Endodermal cell (in vitro differentiated cells): ENCODE measurements around the gene NDUFAF2. TPM values are rescaled to one million over a fixed set of nuclear protein-coding genes. Genes with fewer than 3 reads are reported as not detected.

ENCODE experiments used
- DNase-seq: peaks from one replicate; pipeline ENCODE4 v3.0.0-alpha.2; 2017
- H3K27ac ChIP-seq: 2 replicates; pipeline ENCODE4 v1.5.1; 2013; ENCODE audit warnings: mild to moderate bottlenecking, low read depth, low read length, moderate library complexity
- H3K27me3 ChIP-seq: 2 replicates; pipeline ENCODE4 v1.6.1; 2013; ENCODE audit warnings: mild to moderate bottlenecking, low read length, moderate library complexity; ENCODE audit not compliant: insufficient read depth, control insufficient read depth, poor library complexity, severe bottlenecking
- H3K36me3 ChIP-seq: 2 replicates; pipeline ENCODE4 v1.7.0; 2013; ENCODE audit warnings: mild to moderate bottlenecking, low read length, moderate library complexity; ENCODE audit not compliant: control insufficient read depth, insufficient read depth
- H3K4me1 ChIP-seq: one replicate; pipeline ENCODE4 v1.7.0; 2013; ENCODE audit warnings: low read length; ENCODE audit not compliant: control insufficient read depth, insufficient read depth
- H3K4me3 ChIP-seq: 2 replicates; pipeline ENCODE4 v1.5.1; 2013; ENCODE audit warnings: mild to moderate bottlenecking, low read length, moderate library complexity
- H3K9ac ChIP-seq: 2 replicates; pipeline ENCODE4 v1.6.1; 2013; ENCODE audit warnings: mild to moderate bottlenecking, low read length, moderate library complexity; ENCODE audit not compliant: poor library complexity, severe bottlenecking; ENCODE audit errors: extremely low read depth
- H3K9me3 ChIP-seq: 2 replicates; pipeline ENCODE4 v1.6.1; 2013; ENCODE audit warnings: mild to moderate bottlenecking, low read length, moderate library complexity; ENCODE audit not compliant: control insufficient read depth
- H3K27ac Mint-ChIP-seq: 2 replicates; pipeline ENCODE4 v1.8.0; 2020; ENCODE audit warnings: mixed read lengths
- H3K27me3 Mint-ChIP-seq: 2 replicates; pipeline ENCODE4 v1.8.0; 2021; ENCODE audit warnings: mild to moderate bottlenecking, mixed read lengths; ENCODE audit not compliant: insufficient read depth
- H3K36me3 Mint-ChIP-seq: 2 replicates; pipeline ENCODE4 v1.8.0; 2020; ENCODE audit warnings: low read depth, mixed read lengths
- H3K4me1 Mint-ChIP-seq: 2 replicates; pipeline ENCODE4 v1.8.0; 2020; ENCODE audit warnings: mixed read lengths
- H3K4me3 Mint-ChIP-seq: 2 replicates; pipeline ENCODE4 v1.8.0; 2020; ENCODE audit warnings: mild to moderate bottlenecking, moderate library complexity, mixed read lengths
- H3K9me3 Mint-ChIP-seq: 2 replicates; pipeline ENCODE4 v1.8.0; 2020; ENCODE audit warnings: mild to moderate bottlenecking, mixed read lengths
- WGBS, 2 experiments: methylation state at CpG; one replicate each; pipeline versions ENCODE4 v1.1.5 to v1.1.7; 2013; ENCODE audit warnings: missing lambda C conversion rate in 2 of 2, mixed read lengths in 1 of 2; ENCODE audit not compliant: insufficient coverage in 1 of 2, insufficient read length in 1 of 2; 5-methylcytosine and 5-hydroxymethylcytosine counted together
- total RNA-seq, 2 donors: library from RNA; stranded (reverse); fragmentation: NEBNext Ultra II Directional in 1 of 2; extraction: Animal tissue kit (Norgen Biotek cat#: 25700) in 1 of 2; gene quantifications; 2 replicates in 1 of 2; 3 replicates in 1 of 2; pipeline ENCODE4 v1.2.1, GENCODE V29; 2021
- TF ChIP-seq, protein P1 (sequence below): fragments of 200-600 bp; sonication (generic); conservative IDR thresholded peaks from 2 replicates; pipeline ENCODE4 v1.5.0; 2021; ENCODE audit warnings: antibody characterized with exemption, mild to moderate bottlenecking

NDUFAF2 gene
- total RNA-seq, 2 donors from 2014 or later, result 20.5 to 23.0 TPM

DNA sequence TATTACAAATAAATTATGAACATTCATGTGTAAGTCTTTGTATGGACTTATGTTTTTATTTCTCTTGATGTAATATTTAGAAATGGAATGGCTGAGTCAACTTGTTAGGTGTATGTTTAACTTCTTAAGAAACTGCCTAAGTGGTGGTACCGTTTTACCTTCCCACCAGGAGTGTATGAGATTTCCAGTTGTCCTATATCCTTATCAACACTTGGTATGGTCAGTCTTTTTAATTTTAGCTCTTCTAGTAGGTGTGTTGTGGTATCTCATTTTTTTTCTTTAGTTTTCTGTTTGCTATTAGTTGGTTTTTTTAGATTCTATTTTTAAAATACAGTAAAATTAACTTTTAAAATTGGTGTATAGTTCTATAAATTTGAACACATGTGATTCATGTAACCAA is 3.7 kb downstream of the NDUFAF2 start:
- no peak for DNase-seq
- Histone ChIP-seq H3K4me3 (no peak overlapping the region), H3K27ac (no peak overlapping the region), H3K36me3 (no peaks in the 10 kb centered on the region), H3K9me3 (no peaks in the 10 kb centered on the region), H3K4me1 (no peaks in the 10 kb centered on the region), H3K9ac (no peak overlapping the region), H3K27me3 (no peaks in the 10 kb centered on the region)
- H3K9me3 Mint-ChIP-seq, result no peaks in the 10 kb centered on the region
- H3K4me3 Mint-ChIP-seq, result no peak overlapping the region
- TF ChIP-seq, protein P1, sequence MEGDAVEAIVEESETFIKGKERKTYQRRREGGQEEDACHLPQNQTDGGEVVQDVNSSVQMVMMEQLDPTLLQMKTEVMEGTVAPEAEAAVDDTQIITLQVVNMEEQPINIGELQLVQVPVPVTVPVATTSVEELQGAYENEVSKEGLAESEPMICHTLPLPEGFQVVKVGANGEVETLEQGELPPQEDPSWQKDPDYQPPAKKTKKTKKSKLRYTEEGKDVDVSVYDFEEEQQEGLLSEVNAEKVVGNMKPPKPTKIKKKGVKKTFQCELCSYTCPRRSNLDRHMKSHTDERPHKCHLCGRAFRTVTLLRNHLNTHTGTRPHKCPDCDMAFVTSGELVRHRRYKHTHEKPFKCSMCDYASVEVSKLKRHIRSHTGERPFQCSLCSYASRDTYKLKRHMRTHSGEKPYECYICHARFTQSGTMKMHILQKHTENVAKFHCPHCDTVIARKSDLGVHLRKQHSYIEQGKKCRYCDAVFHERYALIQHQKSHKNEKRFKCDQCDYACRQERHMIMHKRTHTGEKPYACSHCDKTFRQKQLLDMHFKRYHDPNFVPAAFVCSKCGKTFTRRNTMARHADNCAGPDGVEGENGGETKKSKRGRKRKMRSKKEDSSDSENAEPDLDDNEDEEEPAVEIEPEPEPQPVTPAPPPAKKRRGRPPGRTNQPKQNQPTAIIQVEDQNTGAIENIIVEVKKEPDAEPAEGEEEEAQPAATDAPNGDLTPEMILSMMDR, result no peak
- peaks cover 10% of the 10 kb centered on the region for H3K27me3 Mint-ChIP-seq
- WGBS, 2 experiments, result 89% methylated on average over 1 of the region's 1 CpG; no CpG with 5 or more reads in 1 of the 2 experiments
- peaks cover 3% of the 10 kb centered on the region for H3K4me1 Mint-ChIP-seq
- no peaks in the 10 kb centered on the region for H3K36me3 Mint-ChIP-seq
- no peak overlapping the region for H3K27ac Mint-ChIP-seq

DNA sequence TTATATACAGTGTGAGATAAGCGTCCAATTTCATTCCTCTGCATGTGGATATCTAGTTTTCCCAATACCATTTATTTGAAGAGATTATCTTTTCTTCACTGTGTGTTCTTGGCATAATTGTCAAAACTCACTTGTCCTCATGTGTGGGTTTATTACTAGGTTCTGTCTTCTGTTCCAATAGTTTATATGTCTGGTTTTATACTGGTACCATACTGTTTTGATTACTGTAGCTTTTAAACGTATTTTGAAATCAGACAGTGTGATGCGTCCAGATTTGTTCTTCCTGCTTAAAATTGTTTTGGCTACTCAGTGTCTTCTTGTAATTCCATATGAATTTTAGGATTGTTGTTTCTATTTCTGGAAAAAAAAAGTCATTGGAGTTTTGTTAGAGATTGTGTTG is 10.2 kb downstream of the NDUFAF2 start:
- no peak overlapping the region for H3K9ac ChIP-seq
- Mint-ChIP-seq H3K27ac (no peak overlapping the region), H3K4me1 (no peaks in the 10 kb centered on the region), H3K27me3 (no peaks in the 10 kb centered on the region), H3K9me3 (peaks cover 11% of the 10 kb centered on the region), H3K36me3 (no peaks in the 10 kb centered on the region), H3K4me3 (no peak overlapping the region)
- TF ChIP-seq, protein P1, result no peak
- no peaks in the 10 kb centered on the region for H3K36me3 ChIP-seq
- H3K27me3 ChIP-seq, result no peaks in the 10 kb centered on the region
- 97 to 100% methylated on average over 2 to 3 of the region's 3 CpGs for WGBS, 2 experiments
- peaks cover 10% of the 10 kb centered on the region for H3K9me3 ChIP-seq
- H3K4me3 ChIP-seq, result no peak overlapping the region
- no peaks in the 10 kb centered on the region for H3K4me1 ChIP-seq
- DNase-seq, result no peak
- no peak overlapping the region for H3K27ac ChIP-seq

DNA sequence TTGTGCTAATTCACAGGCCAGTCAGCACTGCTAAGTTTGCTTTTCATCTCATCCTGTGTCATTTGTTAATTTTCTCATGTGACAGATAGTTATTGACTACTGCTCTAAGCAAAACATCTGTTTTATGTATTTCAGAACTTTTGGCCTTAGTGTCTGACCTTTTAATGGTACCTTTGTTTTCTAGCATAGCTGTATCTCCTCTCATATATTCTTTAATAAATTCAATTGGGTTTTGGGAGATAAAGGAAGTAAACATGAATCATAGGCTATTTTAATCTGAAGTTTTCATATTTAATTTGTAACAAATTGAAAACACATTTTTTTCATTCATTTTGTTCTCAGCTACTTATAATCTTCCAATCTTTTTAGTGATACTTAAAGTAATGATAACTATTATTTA is 13.1 kb downstream of the NDUFAF2 start:
- Histone ChIP-seq H3K9me3 (peaks cover 10% of the 10 kb centered on the region), H3K36me3 (no peaks in the 10 kb centered on the region), H3K27ac (no peak overlapping the region), H3K4me3 (no peak overlapping the region), H3K9ac (no peak overlapping the region), H3K4me1 (no peaks in the 10 kb centered on the region), H3K27me3 (no peaks in the 10 kb centered on the region)
- no peaks in the 10 kb centered on the region for H3K27me3 Mint-ChIP-seq
- H3K4me3 Mint-ChIP-seq, result no peak overlapping the region
- no peaks in the 10 kb centered on the region for H3K36me3 Mint-ChIP-seq
- no peak for DNase-seq
- no peak overlapping the region for H3K27ac Mint-ChIP-seq
- H3K4me1 Mint-ChIP-seq, result no peaks in the 10 kb centered on the region
- TF ChIP-seq, protein P1, result no peak
- H3K9me3 Mint-ChIP-seq, result peaks cover 11% of the 10 kb centered on the region
